ENCODE data around the gene WSCD1. TPM values are rescaled to one million over a fixed set of nuclear protein-coding genes. Genes with fewer than 3 reads are reported as not detected.

Gene WSCD1
- total and polyA plus RNA-seq, 2 donors (not counting 1 experiment from before 2014, with no cell fraction given), result not detected

- no peaks in the 10 kb centered on the region for H3K4me1 Mint-ChIP-seq
- Histone ChIP-seq H3K4me1 (ENCODE audit: control insufficient read depth in 2 of 2, insufficient read depth in 2 of 2, low read length in 2 of 2) (no peaks in the 10 kb centered on the region), H3K79me2 (ENCODE audit: control insufficient read depth, insufficient read depth, low read length) (no peaks in the 10 kb centered on the region), H3K9ac (ENCODE audit: low read length) (no peak overlapping the region), H3K9me3 (ENCODE audit: control extremely low read depth in 1 of 3, control insufficient read depth in 2 of 3, insufficient read depth in 1 of 3, low read length in 2 of 3) (no peaks in the 10 kb centered on the region), H3K4me2 (replicated peaks; ENCODE audit: low read depth, low read length, poor library complexity, severe bottlenecking) (no peak overlapping the region), H3K36me3 (replicated peaks in 1 of 2; ENCODE audit: control extremely low read depth in 1 of 2, control insufficient read depth in 1 of 2, extremely low read depth in 1 of 2, insufficient read depth in 2 of 2, low read length in 1 of 2) (no peaks in the 10 kb centered on the region), H4K20me1 (ENCODE audit: control insufficient read depth, insufficient read depth, low read length, poor library complexity, severe bottlenecking) (no peaks in the 10 kb centered on the region), H3K4me3 (ENCODE audit: control extremely low read depth in 1 of 5, extremely low read depth in 1 of 5, insufficient read depth in 1 of 5, low read depth in 2 of 5, low read length in 4 of 5) (no peak overlapping the region), H2AFZ (ENCODE audit: insufficient read depth, low read depth, low read length, poor library complexity, severe bottlenecking) (no peak overlapping the region), H3K27ac (ENCODE audit: low read length in 2 of 2) (no peak overlapping the region), H3K27me3 (replicated peaks in 1 of 4; ENCODE audit: control extremely low read depth in 1 of 4, control insufficient read depth in 3 of 4, insufficient read depth in 4 of 4, low read length in 3 of 4) (no peaks in the 10 kb centered on the region)
- H3K27ac Mint-ChIP-seq, result no peak overlapping the region
- DNase-seq (no peak), ATAC-seq (ENCODE audit: low read depth) (no peak)
- H3K9me3 Mint-ChIP-seq (ENCODE audit: insufficient read depth), result no peaks in the 10 kb centered on the region
- POLR2A ChIA-PET, result no interaction called here
- H3K4me3 Mint-ChIP-seq, result no peak overlapping the region
- TF ChIP-seq EZH2 (IDR thresholded peaks at IDR 0.05; ENCODE audit: borderline replicate concordance, insufficient read depth, low read depth, low read length, poor library complexity, severe bottlenecking) (no peak), CTCF (IDR thresholded peaks at IDR 0.05) (no peak)
- 100% methylated on average over 1 of the region's 2 CpGs for WGBS (ENCODE audit: insufficient coverage)
- CTCF ChIA-PET, result no interaction called here
- intact Hi-C loops (cut with micrococcal nuclease), result no loop called here
- H3K27me3 Mint-ChIP-seq, result peaks cover 42% of the 10 kb centered on the region
These were observed 14.1 kb upstream of the WSCD1 start for GRCh38 chr17:6056104-6056503.

- Mint-ChIP-seq H3K27ac (no peak overlapping the region), H3K9me3 (ENCODE audit: insufficient read depth) (no peaks in the 10 kb centered on the region), H3K4me3 (no peak overlapping the region), H3K4me1 (no peaks in the 10 kb centered on the region), H3K27me3 (peaks cover 42% of the 10 kb centered on the region)
- Histone ChIP-seq H3K4me3 (ENCODE audit: control extremely low read depth in 1 of 5, extremely low read depth in 1 of 5, insufficient read depth in 1 of 5, low read depth in 2 of 5, low read length in 4 of 5) (no peak overlapping the region), H2AFZ (ENCODE audit: insufficient read depth, low read depth, low read length, poor library complexity, severe bottlenecking) (no peak overlapping the region), H4K20me1 (ENCODE audit: control insufficient read depth, insufficient read depth, low read length, poor library complexity, severe bottlenecking) (no peaks in the 10 kb centered on the region), H3K4me2 (replicated peaks; ENCODE audit: low read depth, low read length, poor library complexity, severe bottlenecking) (no peak overlapping the region), H3K79me2 (ENCODE audit: control insufficient read depth, insufficient read depth, low read length) (no peaks in the 10 kb centered on the region), H3K9me3 (ENCODE audit: control extremely low read depth in 1 of 3, control insufficient read depth in 2 of 3, insufficient read depth in 1 of 3, low read length in 2 of 3) (no peaks in the 10 kb centered on the region), H3K4me1 (ENCODE audit: control insufficient read depth in 2 of 2, insufficient read depth in 2 of 2, low read length in 2 of 2) (no peaks in the 10 kb centered on the region), H3K9ac (ENCODE audit: low read length) (no peak overlapping the region), H3K36me3 (replicated peaks in 1 of 2; ENCODE audit: control extremely low read depth in 1 of 2, control insufficient read depth in 1 of 2, extremely low read depth in 1 of 2, insufficient read depth in 2 of 2, low read length in 1 of 2) (no peaks in the 10 kb centered on the region), H3K27ac (ENCODE audit: low read length in 2 of 2) (no peak overlapping the region), H3K27me3 (replicated peaks in 1 of 4; ENCODE audit: control extremely low read depth in 1 of 4, control insufficient read depth in 3 of 4, insufficient read depth in 4 of 4, low read length in 3 of 4) (no peaks in the 10 kb centered on the region)
- TF ChIP-seq EZH2 (IDR thresholded peaks at IDR 0.05; ENCODE audit: borderline replicate concordance, insufficient read depth, low read depth, low read length, poor library complexity, severe bottlenecking), result no peak
- no peak for TF ChIP-seq CTCF (IDR thresholded peaks at IDR 0.05)
- 70% methylated on average over 8 of the region's 8 CpGs for WGBS (ENCODE audit: insufficient coverage)
- ATAC-seq (ENCODE audit: low read depth), result no peak
- intact Hi-C loops (cut with micrococcal nuclease), result no loop called here
- POLR2A ChIA-PET, result no interaction called here
- CTCF ChIA-PET, result no interaction called here
- no peak for DNase-seq
These were observed 12.6 kb upstream of the WSCD1 start for GRCh38 chr17:6057562-6057961.
